ENCODE data around the gene ABCA6. TPM values are rescaled to one million over a fixed set of nuclear protein-coding genes. Genes with fewer than 3 reads are reported as not detected.

The ABCA6 gene
- total and polyA plus RNA-seq, 9 of the 15 experiments (the other 6 are each of a cell fraction or from before 2014, with no cell fraction given): 0.06 to 0.73 (median 0.15) TPM

DNA sequence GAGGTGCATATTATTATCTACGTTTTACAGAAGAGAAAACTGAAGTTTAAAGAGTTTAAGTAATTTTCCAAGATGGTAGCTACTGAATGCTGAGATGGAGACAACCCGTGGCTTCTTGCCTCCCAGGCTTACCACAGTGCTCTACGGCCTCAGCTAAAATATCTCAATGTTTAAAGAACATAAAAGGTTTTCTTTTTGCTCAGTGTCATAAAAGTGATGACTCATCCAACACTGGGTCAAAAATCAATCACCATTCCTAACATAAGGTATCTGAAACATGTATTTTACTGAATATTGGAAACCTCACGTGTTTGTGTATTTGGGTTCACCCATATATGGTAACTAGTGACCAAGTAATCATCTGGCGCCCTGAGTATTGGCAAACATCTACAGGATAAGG is 99.4 kb downstream of the ABCA6 start (continued):
- no peak for TF ChIP-seq MGA (IDR thresholded peaks at IDR 0.05)
- no peak for TF ChIP-seq ELF1 (tag; IDR thresholded peaks at IDR 0.05)
- TF ChIP-seq, protein P1, sequence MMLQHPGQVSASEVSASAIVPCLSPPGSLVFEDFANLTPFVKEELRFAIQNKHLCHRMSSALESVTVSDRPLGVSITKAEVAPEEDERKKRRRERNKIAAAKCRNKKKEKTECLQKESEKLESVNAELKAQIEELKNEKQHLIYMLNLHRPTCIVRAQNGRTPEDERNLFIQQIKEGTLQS (IDR thresholded peaks at IDR 0.05): peak; percentile 82
- TF ChIP-seq, protein P1 (CRISPR knock-in tag; conservative IDR thresholded peaks at IDR 0.05): no peak
- TF ChIP-seq SMAD2 (IDR thresholded peaks at IDR 0.05; ENCODE audit: low read depth, low read length): no peak
- no peak for TF ChIP-seq RBM34 (IDR thresholded peaks at IDR 0.05; ENCODE audit: borderline replicate concordance, insufficient read depth, low read length)
- TF ChIP-seq, protein P2, sequence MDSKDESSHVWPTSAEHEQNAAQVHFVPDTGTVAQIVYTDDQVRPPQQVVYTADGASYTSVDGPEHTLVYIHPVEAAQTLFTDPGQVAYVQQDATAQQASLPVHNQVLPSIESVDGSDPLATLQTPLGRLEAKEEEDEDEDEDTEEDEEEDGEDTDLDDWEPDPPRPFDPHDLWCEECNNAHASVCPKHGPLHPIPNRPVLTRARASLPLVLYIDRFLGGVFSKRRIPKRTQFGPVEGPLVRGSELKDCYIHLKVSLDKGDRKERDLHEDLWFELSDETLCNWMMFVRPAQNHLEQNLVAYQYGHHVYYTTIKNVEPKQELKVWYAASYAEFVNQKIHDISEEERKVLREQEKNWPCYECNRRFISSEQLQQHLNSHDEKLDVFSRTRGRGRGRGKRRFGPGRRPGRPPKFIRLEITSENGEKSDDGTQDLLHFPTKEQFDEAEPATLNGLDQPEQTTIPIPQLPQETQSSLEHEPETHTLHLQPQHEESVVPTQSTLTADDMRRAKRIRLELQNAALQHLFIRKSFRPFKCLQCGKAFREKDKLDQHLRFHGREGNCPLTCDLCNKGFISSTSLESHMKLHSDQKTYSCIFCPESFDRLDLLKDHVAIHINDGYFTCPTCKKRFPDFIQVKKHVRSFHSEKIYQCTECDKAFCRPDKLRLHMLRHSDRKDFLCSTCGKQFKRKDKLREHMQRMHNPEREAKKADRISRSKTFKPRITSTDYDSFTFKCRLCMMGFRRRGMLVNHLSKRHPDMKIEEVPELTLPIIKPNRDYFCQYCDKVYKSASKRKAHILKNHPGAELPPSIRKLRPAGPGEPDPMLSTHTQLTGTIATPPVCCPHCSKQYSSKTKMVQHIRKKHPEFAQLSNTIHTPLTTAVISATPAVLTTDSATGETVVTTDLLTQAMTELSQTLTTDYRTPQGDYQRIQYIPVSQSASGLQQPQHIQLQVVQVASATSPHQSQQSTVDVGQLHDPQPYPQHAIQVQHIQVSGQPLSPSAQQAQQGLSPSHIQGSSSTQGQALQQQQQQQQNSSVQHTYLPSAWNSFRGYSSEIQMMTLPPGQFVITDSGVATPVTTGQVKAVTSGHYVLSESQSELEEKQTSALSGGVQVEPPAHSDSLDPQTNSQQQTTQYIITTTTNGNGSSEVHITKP (IDR thresholded peaks at IDR 0.05; ENCODE audit: partially characterized antibody): no peak
- TF ChIP-seq, protein P3, sequence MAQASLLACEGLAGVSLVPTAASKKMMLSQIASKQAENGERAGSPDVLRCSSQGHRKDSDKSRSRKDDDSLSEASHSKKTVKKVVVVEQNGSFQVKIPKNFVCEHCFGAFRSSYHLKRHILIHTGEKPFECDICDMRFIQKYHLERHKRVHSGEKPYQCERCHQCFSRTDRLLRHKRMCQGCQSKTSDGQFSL (CRISPR knock-in tag; IDR thresholded peaks at IDR 0.05): no peak
- TF ChIP-seq, protein P3 (tag; IDR thresholded peaks at IDR 0.05): no peak

Measured in K562 (cell line).